HEK293T (cell line): ENCODE results near the gene IBTK.

Experiments
- CTCF ChIA-PET: fragments of 350-600 bp; formaldehyde crosslinking; extraction: SDS; loops from one replicate; lab custom pipeline; 2021; ENCODE audit warnings: antibody characterized with exemption, inconsistent platforms; lab: Yijun Ruan, JAX
- POLR2A ChIA-PET: fragments of 350-600 bp; formaldehyde crosslinking; extraction: SDS; loops from one replicate; lab custom pipeline; 2020; ENCODE audit warnings: antibody characterized with exemption, inconsistent platforms; lab: Yijun Ruan, JAX
- DNase-seq: peaks from one replicate; pipeline ENCODE4 v3.0.0; 2012; ENCODE audit warnings: mixed read lengths; ENCODE audit errors: extremely low spot score
- ARNT ChIP-seq: fragments of 450-650 bp; IDR thresholded peaks from 2 replicates; pipeline ENCODE4 v1.6.1; 2017; ENCODE audit warnings: mild to moderate bottlenecking
- BHLHE40 ChIP-seq: fragments of 450-650 bp; IDR thresholded peaks from 2 replicates; pipeline ENCODE4 v1.6.1; 2016; ENCODE audit warnings: mild to moderate bottlenecking, moderate library complexity, borderline replicate concordance
- CTBP1 ChIP-seq: fragments of 450-650 bp; IDR thresholded peaks from 2 replicates; pipeline ENCODE4 v1.6.1; 2016; ENCODE audit warnings: borderline replicate concordance
- ELF4 ChIP-seq: fragments of 450-650 bp; IDR thresholded peaks from 2 replicates; pipeline ENCODE4 v1.6.1; 2017; ENCODE audit warnings: antibody characterized with exemption
- FOXA1 ChIP-seq: fragments of 450-650 bp; IDR thresholded peaks from 2 replicates; pipeline ENCODE4 v1.6.1; 2016; ENCODE audit warnings: mild to moderate bottlenecking
- FOXK2 ChIP-seq: fragments of 450-650 bp; IDR thresholded peaks from 2 replicates; pipeline ENCODE4 v1.6.1; 2016; ENCODE audit warnings: mild to moderate bottlenecking
- FOXM1 ChIP-seq: fragments of 450-650 bp; IDR thresholded peaks from 2 replicates; pipeline ENCODE4 v1.6.1; 2017; ENCODE audit warnings: mild to moderate bottlenecking, borderline replicate concordance
- HDGF ChIP-seq: fragments of 450-650 bp; IDR thresholded peaks from 2 replicates; pipeline ENCODE4 v1.6.1; 2017; ENCODE audit warnings: antibody characterized with exemption, borderline replicate concordance
- L3MBTL2 ChIP-seq: fragments of 450-650 bp; conservative IDR thresholded peaks from 2 replicates; pipeline ENCODE4 v1.6.1; 2016; ENCODE audit warnings: mild to moderate bottlenecking
- LEF1 ChIP-seq: fragments of 450-650 bp; IDR thresholded peaks from 2 replicates; pipeline ENCODE4 v1.6.1; 2017; ENCODE audit warnings: mild to moderate bottlenecking, borderline replicate concordance
- NFRKB ChIP-seq: fragments of 450-650 bp; IDR thresholded peaks from 2 replicates; pipeline ENCODE4 v1.6.1; 2016; ENCODE audit warnings: mild to moderate bottlenecking, moderate library complexity
- SP1 ChIP-seq: fragments of 450-650 bp; IDR thresholded peaks from 2 replicates; pipeline ENCODE4 v1.6.1; 2017
- SUZ12 ChIP-seq: fragments of 450-650 bp; IDR thresholded peaks from 2 replicates; pipeline ENCODE4 v1.6.1; 2016; ENCODE audit warnings: mild to moderate bottlenecking
- TARDBP ChIP-seq: fragments of 450-650 bp; IDR thresholded peaks from 2 replicates; pipeline ENCODE4 v1.6.1; 2016
- ZNF384 ChIP-seq: fragments of 450-650 bp; IDR thresholded peaks from 2 replicates; pipeline ENCODE4 v1.6.1; 2016
- TF ChIP-seq, protein P1 (sequence below): fragments of 450-650 bp; IDR thresholded peaks from 2 replicates; pipeline ENCODE4 v1.6.1; 2016

IBTK gene

DNA sequence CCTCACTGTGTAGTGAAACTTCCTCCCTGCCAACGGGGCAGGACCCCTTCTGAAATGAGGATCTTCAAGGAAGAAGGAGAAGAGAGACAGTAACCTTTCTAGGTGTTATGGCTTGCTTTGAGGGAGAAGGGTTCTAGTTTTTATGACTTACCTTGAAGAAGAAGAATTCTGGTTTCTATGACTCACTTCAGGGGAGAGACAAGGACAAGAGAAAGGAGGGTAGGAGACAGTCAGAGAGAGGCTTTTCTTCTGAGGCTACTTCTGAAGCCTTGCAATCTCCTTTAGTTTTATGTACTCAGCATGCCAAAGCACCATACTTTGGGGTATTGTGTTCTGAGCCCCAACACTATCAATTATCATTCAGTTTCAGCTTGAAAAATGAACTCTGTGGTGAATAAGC is 25.8 kb upstream of the IBTK start:
- CTCF ChIA-PET: interaction anchor here (0.5 to 1.4 kb wide), 2 partner anchors 58 to 334 kb away, joined by 3 to 4 read pairs; no protein-coding TSS in a partner anchor
- POLR2A ChIA-PET: no interaction called here
- no peak for DNase-seq

DNA sequence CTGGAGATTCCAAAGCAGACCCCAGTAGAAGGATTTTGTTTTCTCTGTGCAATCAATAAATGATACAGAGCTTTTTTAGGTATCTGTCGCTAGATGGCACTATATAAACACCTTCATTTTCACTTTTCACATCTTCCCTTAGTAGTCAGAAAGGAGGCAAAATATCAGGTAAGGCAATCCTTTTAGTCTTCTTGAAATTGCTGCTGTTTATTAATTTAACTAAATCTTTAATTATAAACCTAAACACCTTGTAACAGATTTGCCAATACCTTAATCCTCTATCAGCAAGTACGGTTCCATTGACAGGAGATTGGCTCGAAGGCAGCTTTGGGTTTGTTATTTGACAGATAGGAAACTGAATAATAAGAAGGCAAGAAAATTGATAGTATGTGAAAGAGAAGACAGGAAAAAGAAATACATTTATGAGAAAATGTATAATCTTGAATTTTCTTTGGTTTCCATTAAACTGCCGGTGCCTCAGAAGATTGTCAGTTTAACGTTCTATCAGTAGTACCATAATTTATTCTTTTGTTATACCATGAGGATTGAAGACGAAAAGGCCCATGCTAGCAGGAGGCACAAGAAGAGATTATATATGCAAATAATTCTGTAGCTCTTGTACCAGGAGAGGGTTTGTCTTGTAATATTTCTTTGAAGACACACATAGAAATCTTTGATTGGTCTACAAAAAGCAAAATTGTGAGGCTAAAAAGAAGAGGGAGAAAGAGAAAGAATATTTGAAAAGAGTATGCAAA is 23.5 kb upstream of the IBTK start:
- TF ChIP-seq SUZ12: no peak
- TF ChIP-seq ARNT: no peak
- TF ChIP-seq LEF1: no peak
- no peak for TF ChIP-seq TARDBP
- no peak for TF ChIP-seq SP1
- TF ChIP-seq BHLHE40: no peak
- TF ChIP-seq NFRKB: no peak
- TF ChIP-seq HDGF: no peak
- TF ChIP-seq ZNF384: no peak
- TF ChIP-seq ELF4: no peak
- TF ChIP-seq L3MBTL2: no peak
- TF ChIP-seq FOXA1: no peak
- no peak for TF ChIP-seq FOXM1
- TF ChIP-seq FOXK2: no peak
- TF ChIP-seq CTBP1: no peak
- TF ChIP-seq, protein P1, sequence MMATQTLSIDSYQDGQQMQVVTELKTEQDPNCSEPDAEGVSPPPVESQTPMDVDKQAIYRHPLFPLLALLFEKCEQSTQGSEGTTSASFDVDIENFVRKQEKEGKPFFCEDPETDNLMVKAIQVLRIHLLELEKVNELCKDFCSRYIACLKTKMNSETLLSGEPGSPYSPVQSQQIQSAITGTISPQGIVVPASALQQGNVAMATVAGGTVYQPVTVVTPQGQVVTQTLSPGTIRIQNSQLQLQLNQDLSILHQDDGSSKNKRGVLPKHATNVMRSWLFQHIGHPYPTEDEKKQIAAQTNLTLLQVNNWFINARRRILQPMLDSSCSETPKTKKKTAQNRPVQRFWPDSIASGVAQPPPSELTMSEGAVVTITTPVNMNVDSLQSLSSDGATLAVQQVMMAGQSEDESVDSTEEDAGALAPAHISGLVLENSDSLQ: no peak
- DNase-seq: peak; percentile 42
- CTCF ChIA-PET: interaction anchor here (0.6 to 1.6 kb wide), 8 partner anchors 9 to 797 kb away, joined by 3 to 7 read pairs (median 3); partner anchors contain the start of gene DOP1A
- POLR2A ChIA-PET: no interaction called here

More for the DNA sequence above, 25.8 kb upstream of the IBTK start:
- TF ChIP-seq ZNF384 (no peak), NFRKB (no peak), ARNT (no peak), CTBP1 (no peak), TARDBP (no peak), LEF1 (no peak), HDGF (no peak), ELF4 (no peak), BHLHE40 (no peak), FOXM1 (no peak), SP1 (no peak), L3MBTL2 (no peak), SUZ12 (no peak), FOXK2 (no peak), FOXA1 (no peak)
- TF ChIP-seq, protein P1: no peak

DNA sequence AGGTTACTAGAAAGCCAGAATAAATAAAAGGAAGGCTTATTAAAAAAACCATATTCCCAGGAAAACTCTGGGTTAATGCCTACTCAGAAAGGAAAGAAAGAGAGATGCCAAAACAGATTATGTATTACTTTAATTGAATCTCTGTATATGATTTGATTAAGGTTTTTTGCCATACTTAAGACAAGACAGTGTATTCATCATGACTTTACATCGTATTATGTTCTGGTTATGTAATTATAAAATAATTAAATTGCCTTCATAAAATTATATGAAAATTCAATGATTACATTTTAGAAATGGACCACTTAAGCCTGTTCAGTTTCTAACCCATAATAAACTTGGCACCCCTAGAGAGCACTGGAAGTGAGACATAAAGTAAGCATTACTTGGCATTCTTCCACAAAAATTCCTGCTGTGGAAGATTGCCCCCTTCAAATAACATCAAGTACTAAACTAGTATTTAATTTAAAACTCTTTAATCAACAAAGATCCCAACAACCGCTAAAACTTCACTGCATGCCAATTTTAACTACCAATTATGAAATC is 20.8 kb upstream of the IBTK start:
- POLR2A ChIA-PET: no interaction called here
- DNase-seq: no peak
- TF ChIP-seq LEF1: no peak
- no peak for TF ChIP-seq BHLHE40
- TF ChIP-seq NFRKB: no peak
- no peak for TF ChIP-seq FOXK2
- TF ChIP-seq FOXA1: no peak
- no peak for TF ChIP-seq ELF4
- no peak for TF ChIP-seq TARDBP
- TF ChIP-seq ARNT: no peak
- TF ChIP-seq, protein P1: no peak
- TF ChIP-seq L3MBTL2: no peak
- no peak for TF ChIP-seq CTBP1
- CTCF ChIA-PET: interaction anchor here (0.5 to 0.6 kb wide), 2 partner anchors 36 to 513 kb away, joined by 3 read pairs; no protein-coding TSS in a partner anchor

DNA sequence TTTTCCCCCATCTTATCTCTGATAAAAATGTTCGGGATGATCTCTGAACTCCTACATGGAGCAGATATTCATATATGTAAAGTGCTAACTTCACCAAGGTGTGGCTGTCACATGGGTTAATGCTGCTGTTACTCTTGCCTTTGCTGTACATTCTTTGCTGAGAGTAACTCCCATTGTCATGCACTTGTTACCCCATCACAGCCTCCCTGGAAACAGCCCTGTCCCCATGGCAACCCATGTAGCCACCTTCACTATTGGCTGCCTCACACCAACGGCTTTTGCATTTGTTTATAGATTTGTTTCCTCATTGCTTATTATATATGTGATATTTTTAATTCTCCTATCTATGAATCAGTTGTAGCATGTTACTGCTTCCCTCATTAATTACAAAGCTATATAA is 17.3 kb upstream of the IBTK start:
- DNase-seq: no peak
- CTCF ChIA-PET: no interaction called here
- POLR2A ChIA-PET: no interaction called here
- TF ChIP-seq CTBP1 (no peak), TARDBP (no peak), L3MBTL2 (no peak), FOXM1 (no peak), BHLHE40 (no peak), ARNT (no peak), ZNF384 (no peak), SP1 (no peak), FOXA1 (no peak), SUZ12 (no peak), HDGF (no peak), LEF1 (no peak), NFRKB (no peak), FOXK2 (no peak), ELF4 (no peak)
- TF ChIP-seq, protein P1: no peak

DNA sequence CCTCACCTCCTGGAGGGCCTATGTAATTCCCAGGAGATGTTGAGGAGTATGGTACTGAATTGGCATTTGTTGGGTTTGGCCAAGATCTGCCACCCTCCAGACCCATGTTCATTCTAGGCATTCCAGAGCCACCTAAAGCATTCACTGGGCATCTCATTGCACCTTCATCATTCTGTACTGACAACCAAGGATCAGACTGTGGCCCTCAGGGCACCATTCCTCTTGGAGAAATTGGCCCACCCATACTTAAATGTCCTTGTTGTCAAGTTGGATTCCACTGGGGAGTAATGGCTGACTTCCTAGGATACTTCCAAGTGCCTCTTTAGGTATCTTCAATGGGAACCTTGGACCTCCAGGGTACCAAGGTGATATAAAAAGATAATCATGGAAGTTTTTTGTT is 16.8 kb upstream of the IBTK start:
- DNase-seq: no peak
- CTCF ChIA-PET: no interaction called here
- POLR2A ChIA-PET: no interaction called here
- TF ChIP-seq LEF1: no peak
- no peak for TF ChIP-seq FOXK2
- no peak for TF ChIP-seq ZNF384
- TF ChIP-seq SP1: no peak
- no peak for TF ChIP-seq FOXA1
- no peak for TF ChIP-seq CTBP1
- TF ChIP-seq FOXM1: no peak
- TF ChIP-seq ARNT: no peak
- TF ChIP-seq, protein P1: no peak
